Gastroesophageal sphincter (tissue), 4 donors: ENCODE data around the gene LHX3. TPM values are rescaled to one million over a fixed set of nuclear protein-coding genes. Genes with fewer than 3 reads are reported as not detected.

Experiments
- ATAC-seq: fragments of 150-250 bp; one replicate; pipeline ENCODE4 v1.9.1; 2016; ENCODE audit warnings: mild to moderate bottlenecking, moderate library complexity
- H3K27ac ChIP-seq, 4 donors: fragments of 200-600 bp; sonication (generic) in 3 of 4; 1 replicate in 3 of 4; 2 replicates in 1 of 4; pipeline ENCODE4 v1.5.1; 2016 to 2019
- H3K27me3 ChIP-seq: fragments of 200-600 bp; sonication (generic); one replicate; pipeline ENCODE4 v1.5.1; 2019
- H3K36me3 ChIP-seq, 2 donors: fragments of 200-600 bp; sonication (generic); one replicate each; pipeline ENCODE4 v1.5.1; 2019; ENCODE audit warnings: control low read depth in 1 of 2
- H3K4me1 ChIP-seq, 3 donors: fragments of 200-600 bp; sonication (generic); 1 replicate in 2 of 3; 2 replicates in 1 of 3; pipeline ENCODE4 v1.5.1; 2016 to 2019; ENCODE audit warnings: control low read depth in 2 of 3
- H3K4me3 ChIP-seq, 2 donors: fragments of 200-600 bp; sonication (generic); one replicate each; pipeline ENCODE4 v1.5.1; 2019; ENCODE audit warnings: mild to moderate bottlenecking in 1 of 2, moderate library complexity in 1 of 2
- H3K9me3 ChIP-seq, 3 donors: fragments of 200-600 bp; sonication (generic); one replicate each; pipeline ENCODE4 v1.5.1; 2017 to 2019; ENCODE audit warnings: control low read depth in 2 of 3
- EP300 ChIP-seq: sonication (generic); formaldehyde crosslinking; IDR thresholded peaks from one replicate; pipeline ENCODE4 v1.6.1; 2017; ENCODE audit warnings: antibody characterized with exemption, mild to moderate bottlenecking
- POLR2A ChIP-seq, 2 donors: fragments of 450-650 bp; IDR thresholded peaks; one replicate each; pipeline ENCODE4 v1.6.1; 2017; ENCODE audit warnings: antibody characterized with exemption in 2 of 2, mild to moderate bottlenecking in 2 of 2, moderate library complexity in 1 of 2
- POLR2AphosphoS5 ChIP-seq: sonication (generic); formaldehyde crosslinking; IDR thresholded peaks from one replicate; pipeline ENCODE4 v1.6.1; 2017; ENCODE audit warnings: antibody characterized with exemption
- whole genome bisulfite sequencing, 2 donors: methylation state at CpG; one replicate each; pipeline ENCODE4 v1.1.5; 2018; ENCODE audit warnings: low coverage in 1 of 2; 5-methylcytosine and 5-hydroxymethylcytosine counted together
- total RNA-seq, 4 donors: library from RNA; depleted of rRNA; stranded (reverse); fragments of >200 nt; gene quantifications; one replicate each; pipeline ENCODE4 v1.1.0, GENCODE V29; 2016
- TF ChIP-seq, protein P1 (sequence below), 4 experiments: fragments of 200-600 bp in 2 of 4; fragments of 450-650 bp in 2 of 4; sonication (generic) in 1 of 4; IDR thresholded peaks; one replicate each; pipeline ENCODE4 v1.5.1; 2017 to 2019; ENCODE audit warnings: antibody characterized with exemption in 4 of 4, mild to moderate bottlenecking in 2 of 4, moderate library complexity in 2 of 4

The LHX3 gene
- total RNA-seq, 4 donors from 2014 or later = not detected

DNA sequence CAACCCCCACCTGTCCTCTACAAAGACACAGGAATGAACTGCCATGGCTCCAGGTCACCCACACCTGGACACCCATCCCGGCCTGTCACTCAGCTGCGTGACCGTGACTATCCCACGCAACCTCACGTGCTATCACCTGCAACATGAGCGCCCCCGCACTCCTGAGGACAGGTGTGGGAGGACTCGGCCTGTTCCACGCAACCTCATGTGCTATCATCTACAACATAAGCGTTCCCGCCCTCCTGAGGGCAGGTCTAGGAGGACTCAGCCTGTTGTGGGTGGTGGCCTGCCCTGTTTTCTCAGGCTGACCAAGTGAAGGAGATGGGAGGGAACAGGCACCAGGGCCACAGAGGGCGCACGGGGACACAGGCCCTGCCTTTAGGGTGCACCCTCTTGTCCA lies 36.6 kb upstream of the LHX3 start:
- Histone ChIP-seq H3K36me3 (peaks cover 0 to 10% of the 10 kb centered on the region in 2 donors), H3K9me3 (no peaks in the 10 kb centered on the region), H3K27ac (no peak overlapping the region), H3K4me3 (no peak overlapping the region), H3K4me1 (peaks cover 3 to 53% (median 10%) of the 10 kb centered on the region in 3 donors), H3K27me3 (no peaks in the 10 kb centered on the region)
- TF ChIP-seq POLR2A (IDR thresholded peaks at IDR 0.05) (no peak), EP300 (no peak), POLR2AphosphoS5 (no peak)
- TF ChIP-seq, protein P1, sequence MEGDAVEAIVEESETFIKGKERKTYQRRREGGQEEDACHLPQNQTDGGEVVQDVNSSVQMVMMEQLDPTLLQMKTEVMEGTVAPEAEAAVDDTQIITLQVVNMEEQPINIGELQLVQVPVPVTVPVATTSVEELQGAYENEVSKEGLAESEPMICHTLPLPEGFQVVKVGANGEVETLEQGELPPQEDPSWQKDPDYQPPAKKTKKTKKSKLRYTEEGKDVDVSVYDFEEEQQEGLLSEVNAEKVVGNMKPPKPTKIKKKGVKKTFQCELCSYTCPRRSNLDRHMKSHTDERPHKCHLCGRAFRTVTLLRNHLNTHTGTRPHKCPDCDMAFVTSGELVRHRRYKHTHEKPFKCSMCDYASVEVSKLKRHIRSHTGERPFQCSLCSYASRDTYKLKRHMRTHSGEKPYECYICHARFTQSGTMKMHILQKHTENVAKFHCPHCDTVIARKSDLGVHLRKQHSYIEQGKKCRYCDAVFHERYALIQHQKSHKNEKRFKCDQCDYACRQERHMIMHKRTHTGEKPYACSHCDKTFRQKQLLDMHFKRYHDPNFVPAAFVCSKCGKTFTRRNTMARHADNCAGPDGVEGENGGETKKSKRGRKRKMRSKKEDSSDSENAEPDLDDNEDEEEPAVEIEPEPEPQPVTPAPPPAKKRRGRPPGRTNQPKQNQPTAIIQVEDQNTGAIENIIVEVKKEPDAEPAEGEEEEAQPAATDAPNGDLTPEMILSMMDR (IDR thresholded peaks at IDR 0.05) = no peak
- WGBS, 2 donors = 97% methylated on average over 11 of the region's 13 CpGs; no CpG with 5 or more reads in 1 of the 2 donors
- no peak for ATAC-seq

DNA sequence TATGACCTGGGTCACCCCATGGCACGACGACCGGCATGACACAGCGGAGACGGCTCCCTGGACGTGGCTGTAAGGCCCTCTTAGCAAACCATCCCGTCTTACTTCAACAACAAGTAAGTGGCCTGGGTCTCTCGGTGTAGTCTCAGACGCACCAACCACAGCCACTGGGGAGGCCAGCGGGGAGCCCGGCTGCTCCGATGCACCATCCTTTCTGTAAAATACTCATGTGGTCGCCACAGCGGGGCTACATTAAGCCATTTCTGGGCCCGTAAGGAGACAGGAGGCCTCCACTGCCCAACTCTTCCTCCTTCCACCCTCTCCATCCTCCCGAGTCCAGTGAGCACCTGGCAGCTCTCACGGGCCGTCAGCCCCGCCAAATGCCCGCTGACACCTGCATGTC lies 36.0 kb upstream of the LHX3 start:
- no peak overlapping the region for H3K4me3 ChIP-seq
- WGBS, 2 donors = 77 to 80% methylated on average over 6 to 7 of the region's 20 CpGs
- H3K27me3 ChIP-seq = no peaks in the 10 kb centered on the region
- H3K27ac ChIP-seq = no peak overlapping the region
- peaks cover 0 to 16% of the 10 kb centered on the region in 2 donors for H3K36me3 ChIP-seq
- H3K4me1 ChIP-seq = peaks cover 3 to 49% (median 10%) of the 10 kb centered on the region in 3 donors
- no peaks in the 10 kb centered on the region for H3K9me3 ChIP-seq
- ATAC-seq = no peak
- no peak for TF ChIP-seq EP300
- TF ChIP-seq, protein P1 (IDR thresholded peaks at IDR 0.05) = no peak
- TF ChIP-seq POLR2A (IDR thresholded peaks at IDR 0.05) = no peak

DNA sequence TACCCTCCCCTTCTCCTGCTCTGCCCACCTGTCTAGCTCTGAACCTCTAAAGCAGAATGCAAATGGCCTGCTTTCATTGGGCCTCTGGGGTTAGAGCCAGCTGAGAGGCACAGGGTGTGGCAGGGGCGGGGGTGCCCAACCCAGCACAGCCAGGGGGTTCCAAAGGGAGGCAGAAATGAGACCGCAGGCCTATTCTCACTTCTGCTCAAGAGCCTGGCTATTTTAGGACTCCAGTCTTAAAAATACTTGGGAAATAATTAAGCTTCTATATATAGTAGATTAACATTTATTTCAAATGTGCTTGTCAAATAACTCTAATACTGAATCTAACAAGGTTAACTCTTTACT lies 35.0 kb upstream of the LHX3 start:
- ATAC-seq = no peak
- 50 to 100% methylated on average over 1 to 2 of the region's 2 CpGs for WGBS, 2 donors

DNA sequence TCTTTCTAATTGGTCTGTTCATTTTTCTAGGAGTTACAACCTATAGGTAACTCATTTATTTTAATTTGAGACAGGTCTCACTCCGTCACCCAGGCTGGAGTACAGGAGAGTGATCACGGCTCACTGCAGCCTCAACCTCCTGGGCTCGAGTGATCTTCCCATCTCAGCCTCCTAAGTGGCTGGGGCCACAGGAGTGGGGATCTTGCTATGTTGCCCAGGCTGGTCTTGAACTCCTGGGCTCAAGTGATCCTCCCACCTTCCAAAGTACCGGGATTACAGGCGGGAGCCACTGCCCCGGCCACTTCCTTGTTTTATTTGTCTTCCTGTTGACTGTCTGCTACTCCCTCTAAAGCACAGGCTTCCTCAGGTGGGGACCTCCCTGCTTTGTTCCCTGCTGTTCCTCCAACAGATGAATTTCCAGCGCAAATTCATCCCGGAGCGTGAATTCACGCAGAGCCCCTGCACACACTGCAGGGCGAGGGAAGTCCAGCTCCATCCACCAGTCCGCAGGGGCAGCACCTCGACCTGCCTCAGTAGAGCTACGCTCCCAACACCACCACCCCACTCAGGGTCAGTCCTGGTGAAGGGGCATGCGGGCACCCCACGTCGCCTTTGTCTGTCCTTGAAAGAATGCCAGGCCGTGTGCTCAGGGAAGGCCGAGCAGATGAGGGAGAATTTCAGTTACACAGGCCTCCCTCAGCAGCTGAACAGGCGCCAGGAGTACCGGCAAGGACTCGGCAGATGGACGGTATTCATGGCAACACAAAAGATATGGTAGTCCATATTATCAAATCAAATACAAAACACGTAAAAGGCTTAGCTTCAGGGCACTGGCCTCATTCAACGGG lies 34.4 kb upstream of the LHX3 start:
- Histone ChIP-seq H3K4me3 (no peak overlapping the region), H3K9me3 (no peaks in the 10 kb centered on the region), H3K27ac (no peak overlapping the region), H3K36me3 (peaks cover 0 to 32% of the 10 kb centered on the region in 2 donors), H3K4me1 (peaks cover 0 to 38% (median 1%) of the 10 kb centered on the region in 3 donors), H3K27me3 (no peaks in the 10 kb centered on the region)
- WGBS, 2 donors = 53 to 60% methylated on average over 5 to 6 of the region's 25 CpGs
- TF ChIP-seq POLR2A (IDR thresholded peaks at IDR 0.05) (no peak), POLR2AphosphoS5 (no peak)
- peak; percentile 34 for ATAC-seq

More for the DNA sequence above, 35.0 kb upstream of the LHX3 start:
- TF ChIP-seq POLR2A (IDR thresholded peaks at IDR 0.05) = no peak
- TF ChIP-seq POLR2AphosphoS5 = no peak
- no peak for TF ChIP-seq EP300
- TF ChIP-seq, protein P1 (IDR thresholded peaks at IDR 0.05) = no peak
- peaks cover 3 to 44% (median 7%) of the 10 kb centered on the region in 3 donors for H3K4me1 ChIP-seq
- H3K4me3 ChIP-seq = no peak overlapping the region
- no peak overlapping the region for H3K27ac ChIP-seq
- no peaks in the 10 kb centered on the region for H3K27me3 ChIP-seq
- H3K36me3 ChIP-seq = peaks cover 0 to 26% of the 10 kb centered on the region in 2 donors
- no peaks in the 10 kb centered on the region for H3K9me3 ChIP-seq

DNA sequence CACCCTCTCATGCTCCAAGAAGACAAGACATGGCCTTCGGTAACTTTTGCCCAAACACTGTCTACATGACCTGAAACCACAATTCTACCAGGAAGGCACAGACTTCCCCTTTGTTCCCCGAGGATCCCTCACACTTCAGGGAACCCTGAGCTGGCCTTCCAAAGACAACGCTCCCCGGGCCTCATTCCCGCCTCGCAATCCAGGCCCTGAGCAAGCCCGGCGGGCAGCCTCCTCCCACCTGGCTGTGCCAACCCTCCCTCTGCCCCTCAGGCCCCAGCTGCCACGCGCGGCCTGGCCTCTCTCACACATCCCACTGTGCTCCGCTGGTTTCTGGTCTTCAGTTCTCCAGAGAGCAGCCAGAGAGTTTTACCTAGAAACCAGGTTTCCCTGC lies 33.4 kb upstream of the LHX3 start:
- no peak overlapping the region for H3K4me3 ChIP-seq
- H3K9me3 ChIP-seq = no peaks in the 10 kb centered on the region
- H3K27ac ChIP-seq = no peak overlapping the region
- no peak for ATAC-seq
- WGBS, 2 donors = 64 to 80% methylated on average over 3 to 4 of the region's 12 CpGs
- H3K4me1 ChIP-seq = peaks cover 0 to 28% (median 0%) of the 10 kb centered on the region in 3 donors
- peaks cover 0 to 41% of the 10 kb centered on the region in 2 donors for H3K36me3 ChIP-seq
- TF ChIP-seq, protein P1 (IDR thresholded peaks at IDR 0.05) = no peak
- TF ChIP-seq POLR2A (IDR thresholded peaks at IDR 0.05) (no peak), EP300 (no peak), POLR2AphosphoS5 (no peak)
- no peaks in the 10 kb centered on the region for H3K27me3 ChIP-seq
